Omental fat pad (tissue), 4 donors: ENCODE results near the gene MORN1. TPM values are rescaled to one million over a fixed set of nuclear protein-coding genes. Genes with fewer than 3 reads are reported as not detected.
A peak's percentile ranks its signal among the peaks of the same experiment; 100 is the strongest.

Experiments
- ATAC-seq: fragments of 150-250 bp; one replicate; pipeline ENCODE4 v1.9.1; 2016; ENCODE audit warnings: mild to moderate bottlenecking, moderate library complexity; ENCODE audit not compliant: low FRiP score
- DNase-seq: peaks from one replicate; pipeline ENCODE4 v3.0.0-alpha.2; 2019; ENCODE audit warnings: low spot score
- total RNA-seq, 4 donors: library from RNA; depleted of rRNA; stranded (reverse); fragments of >200 nt; gene quantifications; one replicate each; pipeline ENCODE4 v1.1.0, GENCODE V29; 2016
- TF ChIP-seq, protein P1 (sequence below), 3 donors: fragments of 450-650 bp; IDR thresholded peaks; one replicate each; pipeline ENCODE4 v1.5.1; 2016 to 2017; ENCODE audit warnings: antibody characterized with exemption in 3 of 3, mild to moderate bottlenecking in 3 of 3, moderate library complexity in 2 of 3

Gene MORN1
- total RNA-seq, 4 donors from 2014 or later = 4.0 to 9.1 (median 6.4) TPM

DNA sequence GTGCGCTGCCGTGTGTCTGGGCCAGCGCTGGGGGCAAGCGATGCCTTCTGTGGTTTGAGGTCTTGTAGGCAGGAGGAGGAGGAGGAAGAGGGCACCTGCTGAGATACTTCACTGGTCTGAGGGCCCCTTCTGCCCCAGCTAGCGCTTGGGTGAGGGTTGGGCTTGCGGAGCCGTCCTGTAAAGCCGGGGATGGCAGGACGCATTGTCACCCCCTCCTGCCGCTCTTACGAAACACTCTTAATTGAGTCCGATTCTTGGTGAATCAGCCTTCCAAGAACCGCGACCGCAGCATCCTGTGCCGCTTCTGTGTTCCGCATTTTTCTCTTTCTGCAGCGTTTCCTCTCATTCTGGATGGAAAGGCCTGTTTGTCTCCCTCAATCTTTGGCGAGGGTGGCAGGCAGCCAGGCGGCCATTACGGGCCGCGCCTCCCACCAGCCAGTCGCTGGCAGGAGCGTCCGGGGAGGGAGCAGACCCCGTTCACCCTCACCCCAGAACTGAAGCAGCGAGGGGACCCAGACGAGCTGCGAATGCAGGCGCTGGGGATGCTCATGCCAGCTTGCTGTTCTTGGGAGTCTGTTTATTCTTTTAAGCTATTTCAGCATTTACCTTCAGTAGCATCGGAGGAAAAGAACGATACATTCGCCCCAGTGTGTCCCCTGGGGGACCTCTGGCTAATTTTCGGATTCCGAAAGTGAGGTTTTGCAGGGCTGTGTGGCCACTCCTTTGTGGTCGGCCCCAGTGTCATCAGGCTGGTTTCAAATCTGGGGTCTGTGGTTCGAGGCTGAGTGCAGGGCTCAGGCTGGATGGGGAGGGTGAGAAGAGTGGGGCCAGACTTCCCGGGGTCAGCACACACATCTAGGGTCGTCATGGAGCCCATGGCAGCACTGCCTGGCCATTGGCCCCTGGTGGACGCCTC, 100.5 kb downstream of the MORN1 start:
- peak; percentile 79 for ATAC-seq
- peak; percentile 59 for DNase-seq
- TF ChIP-seq, protein P1, sequence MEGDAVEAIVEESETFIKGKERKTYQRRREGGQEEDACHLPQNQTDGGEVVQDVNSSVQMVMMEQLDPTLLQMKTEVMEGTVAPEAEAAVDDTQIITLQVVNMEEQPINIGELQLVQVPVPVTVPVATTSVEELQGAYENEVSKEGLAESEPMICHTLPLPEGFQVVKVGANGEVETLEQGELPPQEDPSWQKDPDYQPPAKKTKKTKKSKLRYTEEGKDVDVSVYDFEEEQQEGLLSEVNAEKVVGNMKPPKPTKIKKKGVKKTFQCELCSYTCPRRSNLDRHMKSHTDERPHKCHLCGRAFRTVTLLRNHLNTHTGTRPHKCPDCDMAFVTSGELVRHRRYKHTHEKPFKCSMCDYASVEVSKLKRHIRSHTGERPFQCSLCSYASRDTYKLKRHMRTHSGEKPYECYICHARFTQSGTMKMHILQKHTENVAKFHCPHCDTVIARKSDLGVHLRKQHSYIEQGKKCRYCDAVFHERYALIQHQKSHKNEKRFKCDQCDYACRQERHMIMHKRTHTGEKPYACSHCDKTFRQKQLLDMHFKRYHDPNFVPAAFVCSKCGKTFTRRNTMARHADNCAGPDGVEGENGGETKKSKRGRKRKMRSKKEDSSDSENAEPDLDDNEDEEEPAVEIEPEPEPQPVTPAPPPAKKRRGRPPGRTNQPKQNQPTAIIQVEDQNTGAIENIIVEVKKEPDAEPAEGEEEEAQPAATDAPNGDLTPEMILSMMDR (IDR thresholded peaks at IDR 0.05) = no peak

DNA sequence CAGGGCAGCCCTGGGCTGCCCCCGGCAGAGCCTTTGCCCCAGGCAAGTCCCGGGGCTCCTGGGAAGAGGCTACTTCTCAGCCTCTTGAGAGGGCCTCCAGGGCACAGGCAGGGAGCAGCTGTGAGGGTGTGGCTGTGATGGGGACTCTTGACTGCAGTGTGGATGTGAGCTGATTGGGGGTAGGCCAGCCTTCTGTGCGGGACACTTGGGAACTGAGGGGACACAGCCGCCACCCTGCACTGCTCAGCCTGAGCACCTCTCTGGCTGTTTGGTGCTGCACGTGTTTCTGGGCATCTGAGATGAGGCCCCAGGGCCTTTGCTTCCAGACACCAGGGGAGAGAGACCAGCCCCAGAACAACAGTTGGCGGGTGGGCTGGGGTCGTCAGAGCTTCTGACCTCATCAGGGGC, 101.2 kb downstream of the MORN1 start:
- no peak for DNase-seq
- TF ChIP-seq, protein P1 (IDR thresholded peaks at IDR 0.05) = no peak
- no peak for ATAC-seq

DNA sequence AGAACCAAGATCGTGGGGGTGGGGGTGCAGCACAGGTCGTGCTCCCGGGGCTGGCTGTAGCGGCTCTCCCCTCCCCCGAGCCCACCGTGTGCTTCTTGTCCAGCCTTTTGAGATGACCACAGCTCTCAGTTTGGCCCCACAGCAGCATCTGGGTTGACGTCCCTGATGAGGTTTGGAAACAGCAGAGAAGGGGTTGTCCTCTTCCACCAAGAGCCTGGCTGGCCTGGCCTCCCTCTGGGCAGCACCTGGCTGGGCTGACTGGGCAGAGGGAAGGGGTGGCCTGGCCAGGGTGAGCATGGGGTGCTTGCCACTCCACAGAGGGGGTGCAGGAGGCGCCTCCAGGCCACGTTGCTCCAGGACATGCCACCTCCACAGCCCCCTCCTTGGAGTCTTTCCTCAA, 101.7 kb downstream of the MORN1 start:
- TF ChIP-seq, protein P1 (IDR thresholded peaks at IDR 0.05) = no peak
- no peak for ATAC-seq
- no peak for DNase-seq

DNA sequence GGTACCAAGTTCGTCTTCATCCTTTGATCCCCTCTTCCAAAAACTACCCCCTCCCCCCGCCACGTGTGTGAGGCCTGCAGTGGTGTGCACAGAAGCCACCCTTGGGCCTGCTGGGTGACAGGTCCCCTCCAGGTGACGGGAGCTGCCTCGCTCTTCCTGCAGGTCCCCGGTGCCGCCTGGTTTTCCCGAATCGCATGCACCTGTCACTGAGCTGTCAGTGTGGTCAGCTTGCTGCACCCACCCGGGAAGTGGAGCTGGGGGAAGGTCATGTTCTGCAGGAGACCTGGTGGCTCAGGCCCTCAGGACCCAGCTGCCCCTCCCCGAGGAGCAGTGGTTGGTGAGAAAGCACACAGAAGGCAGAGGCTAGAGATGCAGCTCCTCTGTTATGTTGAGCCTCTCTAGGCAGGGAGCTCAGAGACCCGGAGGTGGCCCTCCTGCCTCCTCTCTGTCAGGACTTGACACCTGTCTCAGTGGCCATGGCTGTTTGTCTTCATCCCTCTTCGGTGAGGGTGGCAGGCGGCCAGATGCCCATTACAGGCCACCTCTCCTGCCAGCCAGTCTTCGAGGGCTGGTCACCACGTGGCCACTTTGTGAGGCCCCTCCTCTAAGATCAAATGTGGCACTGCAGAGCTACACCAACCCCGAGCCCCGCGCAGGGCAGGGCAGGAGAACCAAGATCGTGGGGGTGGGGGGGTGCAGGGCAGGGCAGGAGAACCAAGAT, 102.4 kb downstream of the MORN1 start:
- DNase-seq = no peak
- no peak for ATAC-seq
- TF ChIP-seq, protein P1 (IDR thresholded peaks at IDR 0.05) = no peak

DNA sequence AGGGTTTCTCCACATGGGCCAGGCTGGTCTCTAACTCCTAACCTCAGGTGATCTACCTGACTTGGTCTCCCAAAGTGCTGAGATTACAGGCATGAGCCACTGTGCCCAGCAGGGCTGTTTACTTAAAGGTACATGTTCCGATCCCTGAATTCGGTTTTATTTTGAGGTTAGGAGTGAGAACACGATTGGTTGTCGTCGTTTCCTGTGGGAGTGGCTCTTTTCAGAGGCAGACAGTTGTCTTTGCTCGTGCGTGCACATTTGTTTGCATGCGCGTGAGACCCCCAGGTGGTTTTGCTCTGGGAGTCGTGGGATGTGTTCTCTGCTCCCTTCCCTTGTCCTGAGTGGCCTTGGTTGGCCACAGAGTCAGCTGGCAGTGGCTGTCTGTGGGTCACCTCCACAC, 103.0 kb downstream of the MORN1 start:
- DNase-seq (no peak), ATAC-seq (no peak)
- TF ChIP-seq, protein P1 (IDR thresholded peaks at IDR 0.05) = no peak

DNA sequence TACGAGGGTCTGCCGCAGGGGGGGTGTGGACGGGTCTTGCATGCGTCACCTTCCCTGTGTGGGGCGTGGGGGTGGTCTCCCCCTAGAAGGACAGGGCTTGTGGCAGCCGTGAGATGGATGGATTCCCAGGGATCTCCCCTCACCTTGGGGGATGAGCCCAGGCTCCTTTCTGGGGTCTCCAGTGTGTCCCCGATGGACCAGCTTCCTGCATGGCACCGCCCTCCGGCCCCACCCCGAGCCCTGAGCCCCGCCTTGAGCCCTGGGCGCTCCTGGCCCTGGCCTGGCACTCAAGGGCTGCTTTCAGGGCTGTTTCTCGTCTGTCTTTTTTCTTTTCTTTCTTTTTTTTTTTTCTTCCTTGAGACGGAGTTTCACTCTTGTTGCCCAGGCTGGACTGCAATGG, 103.7 kb downstream of the MORN1 start:
- DNase-seq (no peak), ATAC-seq (no peak)
- TF ChIP-seq, protein P1 (IDR thresholded peaks at IDR 0.05) = no peak
